NCI-H187 treated with DMSO at 0.1 percent for 48 hours (cell line): Measurements from ENCODE around the gene CDK4.

Experiments
- DNase-seq: peaks from one replicate; lab custom pipeline; 2025; lab: John Stamatoyannopoulos, UW

Gene CDK4

DNA sequence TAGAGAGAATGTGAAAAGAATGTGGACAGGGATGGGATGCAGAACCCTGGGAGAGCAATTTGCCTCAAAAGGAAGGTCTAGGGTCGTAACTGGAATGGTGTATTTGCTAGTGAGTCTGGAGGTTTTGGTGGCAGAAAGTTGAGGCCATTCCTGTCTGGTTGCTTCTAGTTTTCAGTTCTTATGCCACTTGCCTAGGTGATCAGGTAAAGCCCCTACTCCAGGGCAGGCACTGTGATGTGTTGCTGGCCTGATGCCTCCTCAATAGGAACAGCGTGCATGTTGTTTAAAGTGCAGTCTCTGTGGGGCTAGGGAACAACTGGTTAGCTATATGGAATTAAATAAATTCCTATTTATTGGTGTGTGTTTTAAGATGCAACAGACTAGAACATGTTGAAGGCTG is 51.8 kb downstream of the CDK4 start:
- DNase-seq = no peak

DNA sequence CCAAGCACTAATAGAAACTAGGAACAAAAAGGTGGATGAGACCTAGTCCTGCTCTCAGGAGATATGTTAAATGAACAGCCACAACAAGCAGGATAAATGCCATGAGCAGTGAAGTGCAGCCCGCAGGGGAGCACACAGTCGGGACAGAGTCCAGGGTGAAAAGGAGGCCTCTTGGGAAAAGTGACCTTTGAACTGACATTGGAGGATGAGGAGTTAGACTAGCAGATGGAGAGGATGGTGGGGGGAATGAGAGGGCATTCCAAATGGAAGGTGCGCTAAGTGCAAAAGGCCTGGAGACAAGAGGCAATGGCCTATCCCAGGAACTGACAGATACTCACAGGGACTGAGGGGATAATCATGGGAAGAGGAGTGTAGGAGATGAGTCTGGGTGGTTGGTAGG is 53.7 kb downstream of the CDK4 start:
- DNase-seq = no peak
